Coronary artery (tissue), 2 donors: Measurements from ENCODE around the gene GRIK4.
"Not testable (repeated sequence)": the region's sequence is repeated elsewhere in the genome, so short reads cannot be mapped to it uniquely, and the experiment has no call there.

Source experiments
- DNase-seq: peaks from one replicate; pipeline ENCODE4 v3.0.0-alpha.2; 2017; ENCODE audit warnings: low spot score
- H3K27ac ChIP-seq, 2 donors: fragments of 200-600 bp; sonication (generic); one replicate each; pipeline ENCODE4 v1.5.1; 2016 to 2019
- H3K4me3 ChIP-seq: fragments of 200-600 bp; sonication (generic); 2 replicates; pipeline ENCODE4 v1.5.1; 2016; ENCODE audit warnings: mild to moderate bottlenecking, moderate library complexity
- CTCF ChIP-seq: fragments of 200-600 bp; sonication (generic); IDR thresholded peaks from one replicate; pipeline ENCODE4 v1.5.1; 2019; ENCODE audit warnings: antibody characterized with exemption

The GRIK4 gene

GRCh38 chr11:121029153-121029552 lies 517.6 kb downstream of the GRIK4 start:
- no peak for DNase-seq
- no peak for TF ChIP-seq CTCF
- H3K27ac ChIP-seq = no peak overlapping the region
- H3K4me3 ChIP-seq = no peak overlapping the region

GRCh38 chr11:121029813-121030445 lies 518.4 kb downstream of the GRIK4 start:
- DNase-seq = no peak
- Histone ChIP-seq H3K4me3 (no peak overlapping the region), H3K27ac (no peak overlapping the region)
- TF ChIP-seq CTCF = no peak

GRCh38 chr11:121031167-121031566 lies 519.6 kb downstream of the GRIK4 start:
- no peak for DNase-seq
- TF ChIP-seq CTCF = no peak
- H3K27ac ChIP-seq = no peak overlapping the region
- H3K4me3 ChIP-seq = no peak overlapping the region

GRCh38 chr11:121031648-121032047 lies 520.1 kb downstream of the GRIK4 start:
- H3K27ac ChIP-seq, DNase-seq, H3K4me3 ChIP-seq: not testable (repeated sequence)

- TF ChIP-seq CTCF = no peak
- DNase-seq = no peak
- H3K4me3 ChIP-seq = no peak overlapping the region
- no peak overlapping the region for H3K27ac ChIP-seq
Observed at GRCh38 chr11:121032546-121032945, 521.0 kb downstream of the GRIK4 start.

GRCh38 chr11:121033635-121034034 lies 522.1 kb downstream of the GRIK4 start:
- Histone ChIP-seq H3K4me3 (no peak overlapping the region), H3K27ac (no peak overlapping the region)
- DNase-seq = no peak
- TF ChIP-seq CTCF = no peak

GRCh38 chr11:121035169-121035755 lies 523.7 kb downstream of the GRIK4 start:
- Histone ChIP-seq H3K4me3 (no peak overlapping the region), H3K27ac (no peak overlapping the region)
- TF ChIP-seq CTCF = no peak
- DNase-seq = no peak
